Astrocyte (in vitro differentiated cells and primary cell): ENCODE measurements around the gene CYB5B.
"Not testable (repeated sequence)": the region's sequence is repeated elsewhere in the genome, so short reads cannot be mapped to it uniquely, and the experiment has no call there.

Experiments
- EZH2 ChIP-seq: IDR thresholded peaks from 2 replicates; pipeline ENCODE4 v1.6.1; 2012; ENCODE audit warnings: mild to moderate bottlenecking, low read length, inconsistent platforms; ENCODE audit not compliant: insufficient read depth
- TF ChIP-seq, protein P1 (sequence below): IDR thresholded peaks from 2 replicates; pipeline ENCODE4 v1.5.1; 2011; ENCODE audit warnings: low read depth, mild to moderate bottlenecking, inconsistent platforms, low read length, moderate library complexity; ENCODE audit not compliant: insufficient read depth

- TF ChIP-seq, protein P1, sequence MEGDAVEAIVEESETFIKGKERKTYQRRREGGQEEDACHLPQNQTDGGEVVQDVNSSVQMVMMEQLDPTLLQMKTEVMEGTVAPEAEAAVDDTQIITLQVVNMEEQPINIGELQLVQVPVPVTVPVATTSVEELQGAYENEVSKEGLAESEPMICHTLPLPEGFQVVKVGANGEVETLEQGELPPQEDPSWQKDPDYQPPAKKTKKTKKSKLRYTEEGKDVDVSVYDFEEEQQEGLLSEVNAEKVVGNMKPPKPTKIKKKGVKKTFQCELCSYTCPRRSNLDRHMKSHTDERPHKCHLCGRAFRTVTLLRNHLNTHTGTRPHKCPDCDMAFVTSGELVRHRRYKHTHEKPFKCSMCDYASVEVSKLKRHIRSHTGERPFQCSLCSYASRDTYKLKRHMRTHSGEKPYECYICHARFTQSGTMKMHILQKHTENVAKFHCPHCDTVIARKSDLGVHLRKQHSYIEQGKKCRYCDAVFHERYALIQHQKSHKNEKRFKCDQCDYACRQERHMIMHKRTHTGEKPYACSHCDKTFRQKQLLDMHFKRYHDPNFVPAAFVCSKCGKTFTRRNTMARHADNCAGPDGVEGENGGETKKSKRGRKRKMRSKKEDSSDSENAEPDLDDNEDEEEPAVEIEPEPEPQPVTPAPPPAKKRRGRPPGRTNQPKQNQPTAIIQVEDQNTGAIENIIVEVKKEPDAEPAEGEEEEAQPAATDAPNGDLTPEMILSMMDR = not testable (repeated sequence)
- not testable (repeated sequence) for TF ChIP-seq EZH2
Measured at GRCh38 chr16:69441030-69441429, 16.6 kb downstream of the CYB5B start.
